GM13976 (cell line): ENCODE measurements around the gene LRPAP1.

Experiments
- DNase-seq: peaks from one replicate; pipeline ENCODE4 v3.0.0; 2012; ENCODE audit warnings: low spot score
- CTCF ChIP-seq: IDR thresholded peaks from 2 replicates; pipeline ENCODE4 v1.5.1; 2012; ENCODE audit warnings: borderline replicate concordance, mild to moderate bottlenecking; ENCODE audit not compliant: insufficient read depth; ENCODE audit errors: extremely low read depth, missing control alignments, control extremely low read depth
- in situ Hi-C: fragments of 300-500 bp; cut with MboI; formaldehyde crosslinking; loops from one replicate; pipeline ENCODE4 v1.12.0; 2022; ENCODE audit warnings: low sequenced_read_pairs, mixed read lengths, inconsistent platforms; ENCODE audit not compliant: unreplicated experiment

Gene LRPAP1

GRCh38 chr4:3464911-3465697 is 67.1 kb downstream of the LRPAP1 start:
- TF ChIP-seq CTCF = no peak
- DNase-seq = no peak
- in situ Hi-C loops = no loop called here

GRCh38 chr4:3464349-3464905 is 67.8 kb downstream of the LRPAP1 start:
- in situ Hi-C loops = no loop called here
- no peak for TF ChIP-seq CTCF
- DNase-seq = no peak

GRCh38 chr4:3463556-3464348 is 68.5 kb downstream of the LRPAP1 start:
- in situ Hi-C loops = no loop called here
- TF ChIP-seq CTCF = no peak
- no peak for DNase-seq

GRCh38 chr4:3462790-3463415 is 69.3 kb downstream of the LRPAP1 start, which contains the start of gene DOK7:
DOK7 (plus strand) TSS chr4:3463306; CDS start chr4:3463376, 70 bp downstream.
- no peak for TF ChIP-seq CTCF
- DNase-seq = no peak
- in situ Hi-C loops = no loop called here

GRCh38 chr4:3462321-3462789 is 69.9 kb downstream of the LRPAP1 start:
- TF ChIP-seq CTCF = no peak
- no peak for DNase-seq
- in situ Hi-C loops = no loop called here
